ENCODE measurements around the gene ANTXR1.

Gene ANTXR1

DNA sequence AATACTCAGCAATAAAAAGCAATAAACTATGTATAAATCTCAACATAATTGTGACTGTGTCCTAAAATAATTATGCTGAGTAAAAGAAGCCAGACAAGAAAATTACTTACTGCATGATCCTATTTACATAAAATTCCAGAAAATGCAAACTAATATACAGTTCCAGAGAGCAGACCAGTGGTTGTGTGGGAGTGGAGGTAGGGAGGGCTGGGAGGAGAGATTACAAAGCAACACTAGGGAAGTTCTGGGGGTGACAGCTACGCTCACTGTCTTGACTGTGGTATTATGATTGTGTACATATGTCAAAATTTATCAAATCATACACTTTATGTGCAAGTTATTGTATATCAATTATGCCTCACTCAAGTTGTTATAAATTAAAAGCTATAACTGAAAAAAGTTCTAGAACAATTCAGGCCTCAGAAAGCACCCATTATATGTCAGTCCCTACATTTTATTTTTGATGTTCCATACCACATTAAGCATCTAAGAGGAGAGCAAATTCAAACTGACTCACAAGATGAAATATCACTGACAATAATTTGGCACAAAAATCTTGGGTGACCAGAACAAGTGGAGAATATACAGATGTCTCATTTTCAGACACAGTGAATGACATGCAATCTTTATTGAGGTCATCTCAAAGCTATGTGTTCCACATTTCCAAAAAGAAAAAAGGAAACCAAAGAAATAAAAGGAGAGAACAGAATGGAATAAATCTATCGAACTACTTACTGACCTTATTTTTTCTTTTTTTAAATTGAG lies 85.1 kb downstream of the ANTXR1 start:
- DNase-seq (ENCODE audit: low spot score) = no peak

DNA sequence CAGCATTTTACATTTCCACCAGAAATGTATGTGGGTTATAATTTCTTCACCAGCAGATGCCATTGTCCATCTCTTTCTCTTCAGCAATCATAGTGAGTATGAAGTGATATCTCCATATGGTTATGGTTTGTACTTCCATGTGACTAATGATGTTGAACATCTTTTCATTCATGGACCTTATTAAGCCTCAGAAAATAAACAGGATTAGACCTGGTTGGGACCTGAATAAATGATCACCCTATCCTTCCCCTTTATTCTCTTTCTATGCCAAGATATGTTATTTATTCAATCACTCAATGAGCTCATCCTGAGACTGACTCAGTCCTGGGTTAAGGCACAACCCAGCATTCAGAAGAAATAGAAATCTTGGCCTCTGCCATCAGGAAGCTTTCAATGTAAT lies 86.6 kb downstream of the ANTXR1 start:
- DNase-seq (ENCODE audit: low spot score) = no peak

DNA sequence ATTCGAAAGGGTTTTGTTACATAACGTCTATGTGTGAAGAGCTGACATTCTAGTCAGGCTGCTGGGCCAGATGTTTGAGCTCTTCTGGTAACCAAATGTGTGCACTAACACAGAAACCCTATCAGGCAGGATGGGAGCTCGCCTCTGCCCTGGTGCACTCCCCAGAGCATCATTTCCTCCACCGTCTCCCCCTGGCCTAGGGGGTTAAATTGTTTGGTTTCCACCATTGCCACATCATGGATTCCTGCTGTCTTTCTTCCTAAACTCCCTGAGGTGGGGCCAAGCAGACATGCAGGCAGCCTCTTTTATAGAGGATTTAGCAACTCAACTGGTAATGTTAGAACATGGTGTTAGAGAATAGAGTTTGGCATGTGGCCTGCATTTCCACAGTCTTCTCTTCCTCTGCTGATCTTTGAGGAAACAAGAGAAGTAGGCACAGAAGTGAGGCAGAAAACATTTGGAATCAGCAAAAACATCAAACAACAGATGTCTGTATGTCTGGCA lies 87.3 kb downstream of the ANTXR1 start:
- peak; percentile 55 for DNase-seq (ENCODE audit: low spot score)

DNA sequence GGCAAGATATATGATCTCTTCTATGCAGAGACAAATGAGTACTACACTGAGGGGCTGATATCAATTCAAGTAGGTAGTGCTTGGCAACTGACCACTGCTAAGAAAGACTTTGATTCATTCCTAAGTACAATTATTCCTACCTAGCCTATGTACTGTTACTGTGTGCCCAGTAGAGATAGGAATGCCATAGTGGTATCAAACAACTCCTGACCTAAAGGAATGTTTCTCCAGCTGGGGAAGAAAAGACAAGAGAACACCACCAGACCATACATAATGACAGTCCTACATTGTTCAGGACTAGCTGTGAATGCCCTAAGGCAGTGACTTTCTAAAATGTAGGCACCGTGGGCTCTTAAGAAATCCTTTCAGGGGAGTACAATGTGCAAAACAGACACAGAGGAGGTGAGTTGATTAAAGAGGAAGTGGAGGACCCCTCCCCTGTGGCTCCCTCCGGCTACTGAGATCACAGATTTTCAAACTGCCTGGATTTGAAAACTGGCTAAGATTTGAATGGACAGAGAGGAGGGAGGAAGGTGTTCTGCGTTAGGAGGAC lies 89.1 kb downstream of the ANTXR1 start:
- no peak for DNase-seq (ENCODE audit: low spot score)

DNA sequence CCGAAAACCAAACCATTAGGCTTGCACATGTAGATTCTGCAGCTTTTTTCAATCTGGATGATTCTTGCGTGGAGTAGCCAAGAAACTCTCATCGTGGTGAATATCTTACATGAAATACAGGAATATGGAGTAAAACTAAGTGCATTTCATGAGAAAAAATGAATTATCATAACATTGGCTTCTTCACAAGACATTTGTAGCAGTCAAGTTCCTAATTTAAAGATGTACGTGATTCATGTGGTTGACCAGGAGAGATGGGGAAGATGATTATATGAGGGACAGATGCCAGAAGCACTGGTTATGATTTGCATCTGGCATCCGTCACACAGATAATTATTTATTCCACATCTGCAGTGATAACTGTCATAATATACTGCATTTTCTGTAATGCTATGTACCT lies 90.4 kb downstream of the ANTXR1 start:
- no peak for DNase-seq (ENCODE audit: low spot score)

DNA sequence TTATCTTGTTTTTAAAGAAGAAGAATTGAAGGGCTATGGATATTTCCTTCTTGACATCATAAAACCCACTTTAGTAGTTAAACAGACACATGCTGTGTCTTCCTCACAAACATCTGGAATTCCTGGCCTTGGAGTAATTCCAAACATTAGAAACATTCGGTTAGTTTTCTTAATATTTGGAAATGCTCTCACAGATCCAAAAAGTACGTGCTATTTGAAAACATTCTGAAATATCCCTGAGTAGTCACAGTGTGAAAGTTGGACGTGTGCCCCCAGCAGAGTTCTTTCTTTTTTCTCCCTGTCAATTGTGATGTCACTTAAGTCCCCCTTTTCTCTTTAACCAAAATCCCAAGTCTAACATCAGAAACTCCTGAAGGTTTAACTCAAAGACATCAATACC lies 91.3 kb downstream of the ANTXR1 start:
- DNase-seq (ENCODE audit: low spot score) = no peak

DNA sequence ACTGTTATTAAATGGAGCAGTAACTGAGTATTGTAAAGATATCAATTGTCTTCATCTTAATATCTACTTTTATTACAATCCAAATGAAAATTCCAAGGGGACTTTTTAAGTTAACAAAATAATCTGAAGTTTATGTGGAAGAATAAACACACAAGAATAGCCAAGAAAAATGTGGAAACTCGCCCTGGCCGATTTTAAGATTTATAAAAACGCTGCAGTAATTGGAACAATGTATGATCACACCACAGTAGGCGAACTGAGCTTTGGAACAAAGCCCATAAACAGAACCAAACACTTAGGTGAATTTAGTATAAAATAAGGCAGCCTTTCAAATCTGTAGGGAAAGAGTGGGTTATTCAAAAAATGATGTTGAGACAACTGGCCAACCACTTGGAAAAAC lies 96.3 kb downstream of the ANTXR1 start:
- no peak for DNase-seq (ENCODE audit: low spot score)

DNA sequence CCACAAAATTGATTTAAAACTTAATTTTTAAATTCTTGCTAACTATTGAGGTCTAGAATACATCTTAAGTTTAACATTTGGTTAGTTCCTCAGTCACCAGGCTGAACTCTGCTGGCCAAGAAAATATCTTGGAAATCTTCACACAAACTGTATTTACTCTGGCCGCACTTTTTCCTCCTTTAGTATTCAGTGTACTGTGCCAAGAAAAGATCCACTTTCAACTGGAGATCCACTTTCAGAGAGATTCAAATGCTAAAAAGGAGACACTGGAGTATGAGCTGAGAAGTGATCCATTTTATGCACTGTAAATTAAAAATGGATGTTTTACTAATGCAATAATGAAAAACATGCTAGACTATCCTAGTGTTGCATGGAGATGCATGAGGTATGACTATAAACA lies 98.1 kb downstream of the ANTXR1 start:
- no peak for DNase-seq (ENCODE audit: low spot score)

DNA sequence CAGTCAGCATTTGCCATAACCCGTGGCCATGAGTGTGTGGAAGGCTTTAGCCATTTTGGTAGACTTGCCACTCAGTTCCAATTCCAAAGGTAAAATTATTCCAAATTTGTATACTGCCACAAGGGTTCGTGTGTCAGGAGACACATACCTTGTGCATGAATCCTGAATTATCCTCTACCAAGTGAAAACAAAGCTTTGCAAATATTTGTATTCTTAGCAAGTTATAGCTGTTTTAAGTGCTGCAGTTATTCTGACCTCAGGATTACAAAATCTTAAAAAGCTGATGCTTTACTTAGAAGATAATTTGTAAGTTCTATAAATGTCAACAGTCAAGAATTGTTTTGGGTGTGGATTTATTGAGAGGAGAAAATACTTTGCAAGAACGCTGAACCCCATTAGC lies 100.6 kb downstream of the ANTXR1 start:
- DNase-seq (ENCODE audit: low spot score) = no peak

DNA sequence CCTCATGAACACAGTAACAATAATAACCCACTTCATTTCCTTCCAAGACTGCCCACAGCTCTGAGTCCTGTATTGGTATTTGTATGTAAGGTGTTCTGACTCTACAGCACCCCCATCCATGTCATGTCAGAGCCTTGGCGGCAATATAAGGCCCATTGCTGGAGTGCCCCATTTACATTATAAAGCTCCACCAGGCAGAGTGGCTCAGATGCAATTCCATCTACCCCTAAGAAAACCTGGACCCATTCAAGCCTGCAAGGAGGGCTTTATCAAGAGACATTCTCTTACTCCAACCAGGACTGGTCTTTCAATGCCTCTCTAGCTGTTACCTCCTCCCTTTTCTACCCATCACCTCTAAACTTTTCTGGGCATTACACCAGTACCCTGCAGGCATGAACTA lies 101.6 kb downstream of the ANTXR1 start:
- DNase-seq (ENCODE audit: low spot score) = no peak

DNA sequence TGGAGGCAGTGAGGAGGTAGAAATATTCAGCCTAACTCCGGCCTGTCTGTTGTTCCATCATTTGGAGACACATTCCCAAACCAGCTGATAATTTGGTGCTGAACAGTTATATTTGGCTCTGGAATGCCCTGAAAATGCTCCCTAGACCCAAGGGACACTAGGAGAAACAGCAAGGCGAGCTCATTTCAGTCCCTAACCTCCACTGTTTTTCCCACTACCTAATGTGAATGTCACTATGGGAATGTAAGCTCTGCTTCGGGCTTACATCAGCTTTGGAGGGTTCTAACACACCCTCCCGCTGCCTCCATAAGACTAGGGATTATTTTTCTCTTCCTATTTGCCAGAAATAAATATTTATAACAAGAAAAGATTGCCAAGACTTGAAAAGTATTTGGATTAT lies 103.5 kb downstream of the ANTXR1 start:
- no peak for DNase-seq (ENCODE audit: low spot score)

DNA sequence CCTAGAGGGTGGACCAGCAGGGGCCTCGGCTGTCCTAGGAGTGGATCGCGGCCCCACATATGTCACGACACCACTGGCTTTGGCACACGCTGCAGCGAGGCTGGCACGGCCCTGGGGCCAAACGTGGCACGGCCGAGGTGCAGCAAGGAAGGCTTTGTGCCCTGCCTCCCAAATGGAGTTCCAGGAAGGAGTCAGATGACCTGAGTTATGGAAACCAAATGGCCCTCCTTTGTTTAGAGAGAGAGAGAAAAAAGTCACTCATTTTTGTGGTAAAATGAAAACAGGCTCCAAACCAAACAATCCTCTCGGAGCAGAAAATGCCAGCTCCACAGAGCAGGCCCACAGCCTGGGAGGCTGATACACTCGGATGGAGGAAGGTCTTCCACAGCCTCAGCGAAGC lies 105.6 kb downstream of the ANTXR1 start:
- DNase-seq (ENCODE audit: low spot score) = no peak

DNA sequence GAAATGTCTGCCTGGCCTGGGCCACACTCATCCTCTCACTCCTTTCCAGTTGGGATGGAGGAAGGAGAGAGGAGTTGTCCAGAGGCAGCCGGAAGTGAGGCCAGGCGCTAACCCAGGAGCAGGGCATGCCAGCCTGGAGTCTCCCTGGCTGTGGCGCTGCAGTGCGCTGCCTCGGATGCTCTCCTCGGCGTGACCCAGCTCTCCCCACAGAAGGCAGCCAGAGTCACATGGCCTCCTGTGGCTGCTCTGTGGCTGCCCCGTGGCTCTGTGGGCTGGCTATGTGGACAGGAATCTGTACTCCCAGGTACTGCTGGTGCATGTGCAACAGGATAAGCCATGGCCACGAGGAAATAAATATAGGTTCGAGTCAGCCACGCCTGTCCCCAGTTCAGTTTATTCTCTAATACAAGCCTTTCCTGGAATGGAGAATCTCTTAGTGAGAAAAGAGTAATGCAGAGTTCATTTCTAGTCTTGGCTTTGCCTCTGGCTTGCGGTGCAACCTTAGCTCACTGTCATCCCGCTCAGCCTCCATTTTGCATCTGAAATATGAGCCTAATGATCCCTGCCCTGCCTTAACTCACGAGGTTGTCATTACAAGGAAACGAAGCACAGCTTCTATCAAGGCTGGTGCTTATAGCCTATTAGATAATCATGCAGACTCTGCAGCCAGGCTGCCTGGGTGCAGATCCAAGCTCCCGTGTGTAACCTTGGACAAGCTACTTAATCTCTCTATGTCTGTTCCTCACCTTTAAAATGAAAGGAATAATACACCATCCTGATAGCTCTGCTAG lies 106.3 kb downstream of the ANTXR1 start:
- DNase-seq (ENCODE audit: low spot score) = no peak

DNA sequence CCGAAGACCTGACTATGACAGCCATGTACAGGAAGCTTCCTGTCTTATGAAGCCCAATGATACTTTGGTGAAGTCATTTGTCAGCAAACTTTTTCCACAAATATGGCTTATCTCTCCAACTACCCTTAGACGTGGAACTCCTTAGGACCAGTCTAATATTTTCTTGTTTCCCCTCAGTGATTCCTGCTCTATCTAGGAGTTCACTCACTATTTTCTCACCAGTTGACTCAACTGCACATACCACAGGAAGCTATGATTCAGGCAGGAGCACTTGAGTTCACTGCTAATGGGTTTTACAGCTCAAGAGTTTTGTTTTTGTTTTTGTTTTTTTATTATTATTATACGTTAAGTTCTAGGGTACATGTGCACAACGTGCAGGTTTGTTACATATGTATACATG lies 109.3 kb downstream of the ANTXR1 start:
- DNase-seq (ENCODE audit: low spot score) = no peak

DNA sequence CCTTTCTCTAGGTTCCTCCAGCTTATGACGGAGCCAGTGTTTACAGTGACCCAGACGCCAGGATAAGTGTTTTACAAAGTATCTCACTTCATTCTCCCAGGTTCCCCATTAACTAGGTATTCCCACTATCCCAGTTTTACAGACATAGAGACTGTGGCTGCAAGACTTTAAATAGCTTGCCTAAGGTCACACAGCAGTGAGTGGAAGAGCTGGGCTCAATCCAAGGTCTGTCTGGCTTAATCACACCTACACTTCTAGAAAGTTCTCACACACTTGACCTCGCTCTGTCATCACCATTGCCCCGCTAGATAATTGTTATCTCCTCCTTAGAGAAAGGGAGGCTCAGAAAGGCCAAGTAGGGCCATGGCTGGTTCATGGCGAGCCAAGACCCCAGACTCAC lies 110.2 kb downstream of the ANTXR1 start:
- DNase-seq (ENCODE audit: low spot score) = no peak

DNA sequence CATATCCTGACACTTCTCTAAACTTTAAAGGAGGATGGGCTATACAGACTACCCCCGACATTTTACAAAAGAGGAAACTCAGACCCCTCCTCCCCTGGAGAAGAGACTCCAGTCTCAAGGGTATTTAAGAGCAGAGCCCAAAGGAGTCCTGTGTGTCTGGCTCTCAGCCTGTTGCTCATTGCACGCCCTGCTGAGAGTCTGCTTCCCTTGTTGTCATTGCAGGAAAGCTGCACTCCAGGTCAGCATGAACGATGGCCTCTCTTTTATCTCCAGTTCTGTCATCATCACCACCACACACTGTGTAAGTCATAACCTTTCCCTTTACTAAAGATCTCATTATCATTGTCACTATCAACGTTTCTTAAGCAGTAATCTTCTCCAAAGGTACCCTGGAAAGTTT lies 111.4 kb downstream of the ANTXR1 start:
- no peak for DNase-seq (ENCODE audit: low spot score)

DNA sequence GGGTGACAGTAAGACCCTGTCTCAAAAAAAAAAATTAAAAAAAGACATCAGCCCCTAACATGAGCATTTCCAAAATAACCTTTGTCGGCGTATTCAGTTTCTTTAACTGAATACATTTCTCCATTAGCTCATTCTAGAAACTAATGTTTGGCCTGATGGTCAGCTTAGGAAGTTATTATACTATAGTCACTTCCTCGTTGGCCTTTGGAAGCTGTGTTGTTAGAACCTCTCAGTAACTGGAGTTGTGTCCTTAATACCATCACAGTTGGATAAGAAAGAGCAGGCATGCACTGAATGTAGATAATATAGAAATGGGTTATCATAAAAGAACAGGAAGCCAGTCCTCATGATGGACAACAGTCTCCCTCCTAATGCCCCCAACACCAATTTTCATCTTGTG lies 112.8 kb downstream of the ANTXR1 start:
- no peak for DNase-seq (ENCODE audit: low spot score)

DNA sequence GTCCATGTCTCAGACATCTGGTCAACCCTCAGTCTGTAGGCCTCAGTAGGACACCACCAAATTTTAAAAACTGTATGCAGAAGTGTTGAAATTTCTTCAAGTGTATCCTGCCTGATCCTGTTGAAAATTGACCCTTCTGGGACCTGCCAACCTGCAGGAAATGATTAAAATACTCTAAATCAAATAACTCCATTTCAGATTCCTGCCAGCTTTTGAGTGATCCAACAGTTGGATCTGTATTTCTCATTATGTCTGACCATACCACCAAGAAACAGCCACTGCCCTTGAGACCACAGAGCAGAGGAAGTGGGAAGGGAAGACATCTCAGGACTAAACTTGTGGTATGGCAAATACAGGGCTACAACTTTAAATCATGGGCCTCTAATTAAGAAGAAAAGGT lies 113.4 kb downstream of the ANTXR1 start:
- no peak for DNase-seq (ENCODE audit: low spot score)

DNA sequence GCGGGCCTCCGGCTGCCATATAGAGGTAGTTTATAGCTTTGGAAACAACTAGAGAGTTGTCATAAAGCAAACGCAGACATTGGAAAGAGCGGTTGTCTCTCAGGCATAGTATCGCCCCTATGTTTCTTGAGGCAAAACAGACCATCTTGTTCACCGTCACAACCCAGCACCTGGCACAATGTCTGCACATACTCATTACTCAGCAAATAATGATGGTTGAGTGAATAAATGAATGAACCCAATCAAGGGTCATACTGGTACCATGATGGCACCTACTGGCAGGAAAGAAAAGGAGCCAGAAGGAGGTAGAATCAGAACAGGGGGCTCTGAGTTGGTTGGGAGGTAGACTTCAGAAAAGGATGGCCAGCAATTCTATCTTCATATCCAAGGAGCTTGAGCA lies 118.5 kb downstream of the ANTXR1 start:
- no peak for DNase-seq (ENCODE audit: low spot score)

DNA sequence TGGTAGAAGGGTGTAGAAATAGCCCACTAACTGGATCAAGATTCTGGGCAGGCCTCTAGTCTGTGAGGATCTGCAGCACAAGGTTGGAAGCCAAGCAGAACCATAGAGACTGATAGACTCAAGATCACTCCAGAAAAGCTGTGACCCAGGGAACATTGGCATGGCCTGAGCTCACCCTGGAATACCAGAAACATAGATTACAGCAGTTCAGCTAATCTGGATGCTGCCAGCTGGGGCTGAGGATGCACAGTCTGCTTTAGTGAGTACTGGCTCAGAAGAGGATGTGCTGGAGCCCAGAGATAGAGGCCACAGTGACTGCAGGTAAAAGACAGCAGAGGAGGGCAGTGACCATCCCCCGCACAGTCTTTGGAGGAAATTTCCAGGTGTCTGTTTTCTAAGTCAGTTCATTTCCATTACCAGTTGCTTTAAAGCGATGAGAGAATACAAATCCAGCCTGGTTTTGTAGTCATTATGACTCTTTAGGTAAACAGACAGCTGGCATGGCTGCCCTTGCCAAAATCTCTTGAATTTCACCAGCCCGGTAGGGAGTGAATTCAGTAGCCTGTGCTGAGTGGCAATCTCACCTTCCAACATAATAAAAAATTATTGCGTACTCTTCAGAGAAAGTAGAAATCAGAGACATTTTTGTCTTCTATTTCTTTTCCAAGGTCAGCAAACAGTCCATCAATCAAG lies 119.2 kb downstream of the ANTXR1 start:
- DNase-seq (ENCODE audit: low spot score) = no peak

DNA sequence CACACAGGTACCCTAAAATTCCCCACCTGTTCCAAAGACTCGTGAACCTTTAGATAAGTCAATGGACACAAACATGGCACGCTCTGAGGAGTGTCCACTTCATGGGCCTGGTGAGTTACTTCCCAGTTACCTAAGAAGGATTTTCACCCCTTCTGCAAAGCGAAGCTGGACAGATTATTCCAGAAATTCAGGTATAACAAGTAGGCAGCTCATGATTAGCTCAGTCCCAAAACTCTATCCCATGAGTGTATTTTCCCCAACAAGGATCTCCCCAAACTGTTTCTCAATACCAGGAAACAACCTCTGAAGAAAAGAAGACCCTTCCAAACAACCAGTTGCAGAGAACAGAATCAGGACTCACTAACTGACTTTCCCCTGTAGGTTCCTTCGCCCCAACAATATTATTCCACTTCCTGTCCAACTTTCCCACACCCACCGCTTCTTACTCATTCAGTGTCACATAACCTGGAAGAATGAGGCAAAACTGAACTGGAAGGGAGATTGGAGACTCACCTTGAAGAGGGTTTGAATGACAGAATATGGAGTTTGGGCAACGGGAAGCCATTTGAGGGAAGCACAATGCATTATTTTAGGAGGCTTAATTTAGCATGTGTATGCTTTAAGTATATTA lies 120.1 kb downstream of the ANTXR1 start:
- no peak for DNase-seq (ENCODE audit: low spot score)

DNA sequence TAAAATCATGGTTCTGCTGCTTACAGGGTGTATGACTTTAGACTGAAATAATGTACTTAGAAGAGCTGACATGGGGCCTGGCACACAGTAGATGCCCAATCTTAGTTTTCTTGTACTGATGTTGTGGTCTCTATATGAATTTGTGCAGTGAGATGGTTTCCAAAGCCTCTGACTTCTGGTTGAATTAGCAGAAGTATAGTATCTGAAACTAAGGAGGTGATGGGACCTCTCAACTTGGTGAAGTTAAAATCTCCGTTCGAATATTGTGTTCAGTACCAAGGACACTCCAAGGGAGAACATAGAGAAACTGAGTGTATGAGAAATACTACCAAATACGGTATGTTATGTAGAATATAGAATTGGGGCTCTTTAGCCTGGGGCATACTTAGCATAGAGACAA lies 120.9 kb downstream of the ANTXR1 start:
- no peak for DNase-seq (ENCODE audit: low spot score)

Data from Ammon's horn (tissue), 1 donor.